GM12878 (cell line): ENCODE measurements around the gene PSMC3. TPM values are rescaled to one million over a fixed set of nuclear protein-coding genes. Genes with fewer than 3 reads are reported as not detected.

Experiments
- BACH1 ChIP-seq: fragments of 450-650 bp; IDR thresholded peaks from 2 replicates; pipeline ENCODE4 v1.6.1; 2017; ENCODE audit warnings: mild to moderate bottlenecking, borderline replicate concordance
- CBX5 ChIP-seq: sonication (generic); IDR thresholded peaks from 2 replicates; pipeline ENCODE4 v1.6.1; 2016; ENCODE audit warnings: low read depth, moderate library complexity, mild to moderate bottlenecking, inconsistent platforms
- CEBPB ChIP-seq, 2 experiments: fragments of 150-350 bp in 1 of 2; IDR thresholded peaks; 2 replicates each; pipeline ENCODE4 v1.6.1; 2012 to 2014; ENCODE audit warnings: low read depth in 2 of 2, low read length in 2 of 2, borderline replicate concordance in 1 of 2, inconsistent platforms in 1 of 2
- CHD4 ChIP-seq: fragments of 200-600 bp; sonication (generic); IDR thresholded peaks from 2 replicates; pipeline ENCODE4 v1.6.1; 2016; ENCODE audit warnings: mild to moderate bottlenecking
- EED ChIP-seq: sonication (generic); IDR thresholded peaks from 2 replicates; pipeline ENCODE4 v1.6.1; 2016; ENCODE audit warnings: antibody characterized with exemption, low read depth
- IRF4 ChIP-seq: IDR thresholded peaks from 2 replicates; pipeline ENCODE4 v1.6.1; 2011; ENCODE audit warnings: low read depth, low read length
- MLLT1 ChIP-seq: fragments of 450-650 bp; IDR thresholded peaks from 2 replicates; pipeline ENCODE4 v1.6.1; 2016; ENCODE audit warnings: mild to moderate bottlenecking
- MYB ChIP-seq: fragments of 150-350 bp; IDR thresholded peaks from 2 replicates; pipeline ENCODE4 v1.6.1; 2014; ENCODE audit warnings: mild to moderate bottlenecking, low read depth, low read length, borderline replicate concordance
- NFIC ChIP-seq: IDR thresholded peaks from 2 replicates; pipeline ENCODE4 v1.6.1; 2012; ENCODE audit warnings: low read depth, mild to moderate bottlenecking, inconsistent platforms, low read length, moderate library complexity
- NR2C2 ChIP-seq: IDR thresholded peaks from 2 replicates; pipeline ENCODE4 v1.6.1; 2011; ENCODE audit warnings: borderline replicate concordance, low read depth; ENCODE audit not compliant: control insufficient read depth, insufficient read length
- NR2F1 ChIP-seq: fragments of 450-650 bp; conservative IDR thresholded peaks from 2 replicates; pipeline ENCODE4 v1.6.1; 2017; ENCODE audit warnings: mild to moderate bottlenecking
- POU2F2 ChIP-seq: IDR thresholded peaks from 3 replicates; pipeline ENCODE4 v1.6.1; 2011; ENCODE audit warnings: low read depth, mild to moderate bottlenecking, low read length, borderline replicate concordance
- RCOR1 ChIP-seq: conservative IDR thresholded peaks from 2 replicates; pipeline ENCODE4 v1.6.1; 2012; ENCODE audit warnings: low read depth, low read length, improper control_type of control experiment
- REST ChIP-seq: IDR thresholded peaks from 2 replicates; pipeline ENCODE4 v1.6.1; 2012; ENCODE audit warnings: mild to moderate bottlenecking, low read depth, low read length
- RFX5 ChIP-seq: IDR thresholded peaks from 2 replicates; pipeline ENCODE4 v1.6.1; 2011; ENCODE audit warnings: low read depth, low read length, improper control_type of control experiment
- SIN3A ChIP-seq: IDR thresholded peaks from 2 replicates; pipeline ENCODE4 v1.6.1; 2012; ENCODE audit warnings: low read depth, low read length, improper control_type of control experiment
- SUZ12 ChIP-seq: fragments of 200-600 bp; sonication (generic); IDR thresholded peaks from one replicate; pipeline ENCODE4 v1.6.1; 2018; ENCODE audit warnings: antibody characterized with exemption, mild to moderate bottlenecking; ENCODE audit not compliant: unreplicated experiment
- TBL1XR1 ChIP-seq: IDR thresholded peaks from 2 replicates; pipeline ENCODE4 v1.6.1; 2012; ENCODE audit warnings: low read depth, low read length, improper control_type of control experiment
- USF2 ChIP-seq: IDR thresholded peaks from 2 replicates; pipeline ENCODE4 v1.6.1; 2011; ENCODE audit warnings: low read depth, low read length, improper control_type of control experiment, borderline replicate concordance
- YBX1 ChIP-seq: fragments of 450-650 bp; IDR thresholded peaks from 2 replicates; pipeline ENCODE4 v1.6.1; 2016; ENCODE audit warnings: antibody characterized with exemption
- ZBTB4 ChIP-seq: fragments of 450-650 bp; formaldehyde crosslinking; IDR thresholded peaks from 2 replicates; pipeline ENCODE4 v1.4.0; 2022; ENCODE audit warnings: mild to moderate bottlenecking, moderate library complexity
- polyA plus RNA-seq, 11 experiments: library from polyadenylated mRNA; depleted of rRNA in 4 of 11; unstranded in 6 of 11; stranded (reverse) in 5 of 11; fragments of >200 nt; fragmentation: Nextera tagmentation in 4 of 11; fragmentation: Illumina TruSeq in 1 of 11; extraction: Ambion mirVana in 4 of 11; extraction: Trizol in 1 of 11; gene quantifications; 1 replicate in 1 of 11; 2 replicates in 10 of 11; pipeline versions ENCODE4 v1.2.1 to v1.2.3, GENCODE V29; 2011 to 2016; ENCODE audit warnings: inconsistent platforms in 2 of 11, missing spikeins in 2 of 11, low read depth in 1 of 11
- total RNA-seq, 4 experiments: library from RNA; depleted of rRNA in 3 of 4; stranded (reverse); fragments of >200 nt in 3 of 4; fragmentation: Illumina TruSeq in 1 of 4; extraction: Trizol in 1 of 4; gene quantifications; 2 replicates each; pipeline versions ENCODE4 v1.2.1 to v1.2.3, GENCODE V29; 2013 to 2021

The PSMC3 gene
- total and polyA plus RNA-seq, 10 of the 15 experiments (the other 5 are each of a cell fraction or from before 2014, with no cell fraction given): 39.5 to 289 (median 155) TPM

GRCh38 chr11:47407746-47408590 lies 18.3 kb downstream of the PSMC3 start, which contains the start of gene SLC39A13 (continued):
- TF ChIP-seq CHD4 (peak; percentile 72; the same call in 1 of the 2 replicates), NR2F1 (peak; percentile 89), MLLT1 (peak; percentile 69; the same call in 1 of the 2 replicates), MYB (no peak), POU2F2 (peak; percentile 75; the same call in 2 of the 3 replicates), BACH1 (peak; percentile 96), NFIC (peak; percentile 37; the same call in 1 of the 2 replicates), YBX1 (no peak), REST (no peak), USF2 (no peak), SUZ12 (no peak), RFX5 (no peak; the same call in 1 of the 2 replicates), CEBPB (IDR thresholded peaks at IDR 0.05; ENCODE audit: borderline replicate concordance in 1 of 2, low read depth in 2 of 2, low read length in 2 of 2) (no peak), EED (peak; percentile 98), TBL1XR1 (peak; percentile 73), NR2C2 (no peak), CBX5 (peak; percentile 93), RCOR1 (peak; percentile 90), SIN3A (peak; percentile 68; the same call in 1 of the 2 replicates), IRF4 (no peak), ZBTB4 (no peak)
